Activated naive CD4-positive, alpha-beta T cell treated with anti-CD3 and anti-CD28 coated beads, Interleukin-2, amount 10 ng/mL, durations not matched to agents 5 hours and 36 hours (primary cell): ENCODE results near the gene TSEN2. TPM values are rescaled to one million over a fixed set of nuclear protein-coding genes. Genes with fewer than 3 reads are reported as not detected.

ENCODE experiments used
- total RNA-seq, 2 experiments: library from RNA; stranded (reverse); gene quantifications; one replicate each; pipeline ENCODE4 v1.2.3, GENCODE V29; 2021

The TSEN2 gene
- 10 to 100 TPM; 11.2 to 11.9 TPM for total RNA-seq

DNA sequence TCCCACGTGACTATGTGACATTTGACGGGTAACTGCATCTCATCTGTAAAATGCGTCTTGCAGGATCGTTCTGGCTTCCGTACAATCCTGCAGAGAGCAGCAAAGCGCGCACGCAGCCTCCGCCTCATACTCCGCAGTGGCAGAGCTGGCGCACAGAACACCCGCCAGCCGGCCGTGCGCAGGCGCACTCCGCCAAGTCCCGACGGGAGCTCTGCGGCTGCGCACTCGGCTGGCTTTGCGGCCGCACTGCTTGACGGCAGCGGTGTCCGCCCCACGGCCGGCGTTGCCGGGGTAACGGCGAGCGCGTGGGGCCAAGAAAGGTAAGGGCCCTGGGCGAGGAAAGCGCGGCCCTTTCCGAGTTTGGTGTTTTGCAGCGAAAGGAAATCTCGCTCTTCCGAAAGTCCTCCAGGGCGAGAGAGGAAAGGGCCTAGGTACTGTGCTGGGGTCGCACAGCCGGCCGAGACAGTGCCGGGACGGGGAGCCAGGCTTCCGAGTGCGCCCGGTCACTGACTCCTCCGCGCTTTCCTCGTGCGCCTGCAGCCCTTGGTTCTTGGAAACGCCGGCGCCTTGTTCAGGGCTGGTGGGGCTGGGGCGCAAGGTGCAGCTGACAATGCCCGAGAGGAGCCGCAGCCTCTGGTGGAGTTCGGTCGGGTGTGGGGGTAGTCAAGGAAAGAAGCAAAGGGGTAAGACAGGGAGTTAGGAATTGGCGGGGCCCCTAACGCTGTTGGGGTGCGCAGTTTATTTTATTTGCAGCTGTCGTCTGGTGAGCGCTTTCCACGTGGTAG lies at the start of gene TSEN2:
TSS of gene TSEN2 (plus strand) at position 283 of the 785 bp plus-strand sequence. CDS start 5,321 bp downstream, outside the sequence.

DNA sequence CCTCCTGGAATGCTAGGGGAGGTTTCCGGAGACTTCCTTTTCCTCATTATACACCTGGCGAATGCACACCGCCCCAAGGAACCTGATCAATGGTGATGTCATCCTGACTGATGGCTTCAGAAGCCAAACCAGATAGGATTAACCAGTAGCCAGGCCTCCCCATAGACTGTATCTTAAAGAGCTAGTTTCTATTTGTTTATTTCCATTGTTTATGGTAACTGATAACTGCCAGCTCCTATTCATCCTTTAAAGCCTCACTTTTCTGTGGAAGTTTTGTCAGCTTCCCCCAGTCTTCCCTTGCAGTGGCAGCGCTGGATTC lies 61.2 kb downstream of the TSEN2 start, which contains the start of gene MKRN2OS:
TSS of gene MKRN2OS (minus strand) at position 27 of the 319 bp plus-strand sequence. CDS start 35 bp downstream, outside the sequence.

DNA sequence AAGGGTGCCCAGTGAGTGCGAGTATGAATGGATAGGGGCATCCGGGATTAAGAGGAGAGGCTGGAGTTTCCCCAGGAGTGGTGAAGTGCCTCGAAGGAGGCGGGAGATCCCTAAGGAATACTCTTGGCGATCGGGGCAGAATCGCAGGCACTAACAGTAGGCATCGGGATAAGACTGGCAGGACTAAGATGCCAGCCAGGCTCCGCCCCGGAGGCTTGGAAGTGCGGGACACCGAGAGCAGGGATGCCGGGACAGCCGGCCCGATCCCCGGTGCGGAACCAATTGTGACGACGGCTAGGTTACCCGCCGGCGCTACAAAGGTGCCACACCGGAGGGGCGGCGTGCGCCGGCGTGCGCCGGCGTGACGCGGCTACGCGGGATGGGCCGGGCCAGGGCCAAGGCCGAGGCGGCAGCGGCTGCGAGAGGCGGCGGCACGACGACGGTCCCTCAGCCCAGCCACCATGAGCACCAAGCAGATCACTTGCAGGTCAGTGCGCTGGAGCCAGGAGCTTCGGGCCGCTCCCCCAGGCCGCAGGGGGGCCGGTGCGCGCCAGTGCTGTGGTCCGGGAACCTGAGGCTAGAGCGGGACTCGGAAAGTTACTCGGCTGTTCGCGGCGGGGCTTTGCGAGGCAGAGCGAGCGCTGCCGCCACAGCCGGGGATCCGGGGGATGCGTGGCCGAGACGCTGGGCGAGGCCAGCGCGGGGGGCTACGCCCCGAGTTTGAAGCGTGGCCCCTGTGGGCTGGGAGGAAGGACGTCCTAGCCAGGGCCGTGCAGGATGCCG lies 72.6 kb downstream of the TSEN2 start, which contains the start of gene MKRN2:
TSS of gene MKRN2 (plus strand) at position 398 of the 783 bp plus-strand sequence. CDS start at position 462, 64 bp downstream.

Other genes with a start within 250 kb of the TSEN2 start
- gene PPARG, start 195.4 kb upstream of the TSEN2 start, total RNA-seq = under 1 TPM; 0.20 to 0.22 TPM
- gene MKRN2OS, start 61.0 kb downstream of the TSEN2 start, total RNA-seq = not detected
- 10 to 100 TPM; 23.1 to 23.2 TPM for gene MKRN2, start 72.6 kb downstream of the TSEN2 start, total RNA-seq
- gene RAF1, start 179.6 kb downstream of the TSEN2 start, total RNA-seq = 10 to 100 TPM; 76.6 to 80.7 TPM